Amniotic stem cell (primary cell): Measurements from ENCODE around the gene SEMA4F.
A peak's percentile ranks its signal among the peaks of the same experiment; 100 is the strongest.

Experiments
- DNase-seq: peaks from one replicate; lab custom pipeline; 2025; lab: John Stamatoyannopoulos, UW

The SEMA4F gene

DNA sequence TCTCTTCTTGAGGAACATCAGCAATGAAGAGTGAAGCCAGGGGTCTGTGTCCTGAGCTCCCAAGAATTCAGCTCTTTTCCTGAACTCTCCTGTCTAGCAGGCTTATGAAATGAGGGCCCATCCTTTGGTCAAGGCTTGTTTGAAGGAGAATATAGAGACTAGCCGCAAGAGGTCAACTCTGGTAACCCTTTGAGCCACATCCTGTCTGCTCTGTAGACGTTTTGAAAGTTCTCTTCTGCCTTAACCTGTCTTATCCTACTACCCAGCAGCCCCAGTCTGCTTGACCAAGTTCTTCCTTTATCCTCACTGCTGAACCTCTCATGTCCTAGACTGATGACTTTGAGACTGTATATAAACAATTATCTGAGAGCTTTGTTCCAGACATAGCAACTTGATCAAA lies 5.4 kb downstream of the SEMA4F start:
- no peak for DNase-seq

DNA sequence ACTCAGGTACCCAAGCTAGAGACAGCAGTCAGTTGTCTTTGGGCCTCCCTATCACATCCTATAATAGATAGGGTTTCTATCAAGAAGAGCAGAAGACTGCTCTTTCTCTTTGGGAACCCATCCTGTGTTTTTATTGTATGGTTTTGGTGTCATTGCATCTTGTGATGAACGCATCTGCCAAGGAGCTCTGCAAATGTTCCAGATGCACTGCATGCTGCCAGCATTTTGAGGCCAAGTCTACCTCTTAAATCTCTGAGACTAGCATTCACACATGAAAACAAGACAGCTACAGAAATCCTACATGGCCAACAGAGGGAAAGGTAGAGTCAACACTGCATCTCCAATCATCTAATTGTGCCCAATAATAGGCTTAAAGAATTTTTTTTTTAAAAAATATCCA lies 14.0 kb downstream of the SEMA4F start:
- DNase-seq = no peak

DNA sequence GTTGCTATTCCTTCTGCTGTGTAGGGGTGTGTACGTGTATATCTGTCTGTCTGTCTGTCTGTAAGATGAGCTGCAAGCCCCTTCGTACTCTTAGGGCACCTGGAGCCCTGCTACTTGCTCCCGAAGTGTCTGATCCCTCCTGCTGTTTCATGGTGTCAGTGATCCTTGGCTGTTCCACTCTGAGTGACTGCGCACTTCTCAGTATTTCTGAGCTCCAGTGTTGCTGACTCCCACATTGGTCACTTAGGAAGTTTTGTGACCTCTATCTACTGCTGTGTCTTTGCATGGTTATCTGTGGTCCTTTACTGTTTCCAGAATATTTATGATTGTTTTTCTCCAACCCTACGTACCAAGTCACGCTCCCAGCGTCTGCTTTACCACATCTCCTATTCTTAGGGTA lies 16.2 kb downstream of the SEMA4F start:
- no peak for DNase-seq

DNA sequence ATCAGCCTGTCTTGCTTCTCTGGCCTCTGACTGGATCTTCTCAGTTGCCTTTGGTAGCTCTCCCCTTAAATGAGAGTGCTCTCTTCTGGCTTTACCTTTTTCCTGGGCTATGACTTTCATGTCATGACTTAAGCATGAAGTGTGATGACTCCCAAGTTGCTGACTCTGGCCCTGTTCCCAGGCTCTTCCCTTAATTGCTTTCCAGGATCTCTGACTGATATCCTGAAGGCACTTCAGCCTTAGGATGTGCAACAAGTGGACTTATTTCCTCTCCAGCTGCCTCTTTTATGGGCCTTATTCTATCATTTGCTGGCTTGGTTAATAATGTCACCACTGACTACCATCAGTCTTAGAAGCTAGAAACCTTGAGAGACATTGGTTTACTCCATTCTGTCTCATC lies 17.4 kb downstream of the SEMA4F start:
- no peak for DNase-seq

DNA sequence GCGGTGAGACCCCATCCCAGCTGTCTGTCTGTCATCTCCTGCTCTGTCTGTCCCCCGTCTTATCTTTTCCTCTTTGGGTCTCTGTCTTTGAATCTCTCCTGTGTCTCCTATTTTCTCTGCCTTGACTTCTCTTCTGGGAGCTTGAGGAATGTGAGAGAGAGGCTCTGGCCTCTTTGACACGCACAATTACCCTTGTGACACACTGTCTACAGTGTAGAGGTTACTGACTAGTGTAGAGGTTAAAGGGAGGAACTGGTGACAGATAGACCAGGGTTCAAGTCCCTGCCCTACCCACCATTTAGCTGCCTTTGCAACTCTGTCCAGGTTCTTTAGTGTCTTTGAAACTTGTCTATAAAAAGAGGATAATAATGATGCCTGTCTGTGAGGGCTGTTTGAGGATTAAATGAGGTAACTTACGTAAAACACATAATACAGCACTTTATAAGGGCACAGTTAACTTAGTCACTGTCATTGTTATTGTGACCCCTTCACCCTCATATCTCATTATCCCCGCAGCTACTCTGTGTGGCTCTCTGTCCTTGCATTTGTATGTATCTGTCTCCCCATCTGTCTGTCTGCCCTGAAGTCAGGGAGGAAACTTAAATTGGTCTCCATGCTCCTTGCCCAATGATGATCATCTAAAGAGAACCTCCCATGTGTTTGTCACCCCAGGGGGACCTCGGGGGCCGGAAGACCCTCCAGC lies 19.9 kb downstream of the SEMA4F start:
- no peak for DNase-seq

DNA sequence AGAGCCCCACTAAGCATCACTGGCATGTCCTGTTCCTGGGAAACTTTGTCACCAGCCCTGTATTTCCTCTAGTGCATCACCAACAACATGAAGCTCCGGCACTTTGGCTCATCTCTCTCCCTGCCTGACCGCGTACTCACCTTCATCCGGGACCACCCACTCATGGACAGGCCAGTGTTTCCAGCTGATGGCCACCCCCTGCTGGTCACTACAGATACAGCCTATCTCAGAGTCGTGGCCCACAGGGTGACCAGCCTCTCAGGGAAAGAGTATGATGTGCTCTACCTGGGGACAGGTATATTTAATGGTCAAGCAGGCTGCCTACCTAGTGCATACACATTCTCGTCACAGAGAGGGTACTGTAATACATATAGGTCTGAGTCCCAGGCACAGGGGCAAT lies 21.0 kb downstream of the SEMA4F start:
- DNase-seq = no peak

DNA sequence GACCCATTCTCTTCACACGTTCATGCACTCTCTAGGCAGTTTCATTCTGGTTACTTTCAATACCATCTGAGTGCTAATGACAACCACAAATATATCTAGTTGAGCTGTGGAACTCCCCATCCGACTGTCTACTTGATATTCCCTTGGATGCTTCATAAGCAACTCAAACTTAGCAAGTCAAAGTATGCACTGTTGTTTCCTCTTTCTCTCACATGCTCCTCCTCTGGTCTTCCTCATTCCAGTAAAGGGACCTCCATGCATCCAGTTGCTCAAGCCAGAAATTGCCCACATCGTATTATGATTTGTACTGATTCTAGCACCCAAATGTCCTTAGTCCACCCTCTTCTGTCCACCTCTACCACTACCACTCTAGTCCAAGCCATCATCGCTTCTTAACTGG lies 22.3 kb downstream of the SEMA4F start:
- no peak for DNase-seq

DNA sequence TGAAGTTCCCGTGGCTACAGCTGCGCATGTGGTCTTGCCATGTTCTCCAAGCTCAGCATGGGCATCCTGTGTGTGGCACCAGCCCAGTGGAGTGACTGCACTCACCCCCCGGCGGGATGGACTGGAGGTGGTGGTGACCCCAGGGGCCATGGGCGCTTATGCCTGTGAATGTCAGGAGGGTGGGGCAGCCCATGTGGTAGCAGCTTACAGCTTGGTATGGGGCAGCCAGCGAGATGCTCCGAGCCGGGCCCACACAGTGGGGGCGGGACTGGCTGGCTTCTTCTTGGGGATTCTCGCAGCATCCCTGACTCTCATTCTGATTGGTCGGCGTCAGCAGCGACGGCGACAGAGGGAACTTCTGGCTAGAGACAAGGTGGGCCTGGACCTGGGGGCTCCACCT lies 25.6 kb downstream of the SEMA4F start:
- DNase-seq = no peak

DNA sequence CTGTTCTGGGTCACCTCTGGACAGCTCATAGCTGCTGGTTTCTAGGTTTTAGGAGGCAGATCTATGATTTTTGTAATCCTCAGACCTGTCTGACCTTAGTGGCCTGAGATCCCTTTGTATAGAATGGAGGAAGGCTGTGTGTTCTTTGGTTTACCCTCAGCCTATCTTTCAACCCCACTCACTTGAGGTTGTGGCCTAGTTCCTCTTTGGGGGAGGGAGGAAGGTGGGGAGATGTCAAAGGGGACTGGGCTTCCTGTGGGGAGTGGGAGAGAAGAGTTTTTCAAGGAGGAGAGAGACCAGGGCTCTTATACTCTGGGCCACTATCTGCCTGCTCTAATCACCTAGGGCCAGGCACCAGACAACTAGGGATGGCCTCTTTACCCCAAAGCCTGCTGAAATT lies 28.5 kb downstream of the SEMA4F start:
- DNase-seq = no peak

DNA sequence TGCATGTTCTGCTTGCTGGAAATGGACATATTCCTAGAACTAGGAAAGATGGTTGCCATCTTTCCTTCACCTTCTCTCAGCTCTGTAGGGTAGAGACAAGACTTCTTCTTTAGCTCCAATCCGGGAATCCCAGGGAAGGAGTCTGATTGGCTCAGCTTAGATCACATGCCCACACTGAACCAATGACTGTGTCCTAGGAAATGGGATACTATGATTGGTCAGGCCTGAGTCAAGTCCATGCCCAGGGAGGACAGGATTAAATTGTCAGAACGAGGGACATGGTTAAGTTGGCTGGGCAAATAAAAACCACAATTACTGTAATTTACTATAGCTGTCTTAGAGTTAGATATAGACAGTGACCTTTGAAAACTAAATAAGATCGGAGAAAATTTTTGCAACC lies 31.4 kb downstream of the SEMA4F start:
- no peak for DNase-seq

DNA sequence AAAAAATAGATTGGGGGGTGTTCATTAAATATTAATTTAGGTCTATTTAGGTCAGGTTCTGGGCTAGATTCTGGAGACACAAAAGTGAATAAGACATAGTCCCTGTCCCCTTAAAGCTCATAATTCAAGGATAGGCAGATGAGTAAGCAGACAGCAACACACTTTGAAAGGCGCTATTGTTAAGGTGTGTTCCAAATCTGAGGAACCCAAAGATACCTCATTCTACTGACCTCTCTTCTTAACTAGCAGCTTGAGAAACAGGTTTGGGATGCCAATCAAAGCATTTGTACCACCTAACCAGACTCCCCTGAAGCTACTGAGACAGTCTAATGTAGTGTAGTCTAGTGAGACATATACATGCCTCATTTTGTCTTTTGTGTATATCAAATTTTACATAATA lies 34.8 kb downstream of the SEMA4F start:
- no peak for DNase-seq

DNA sequence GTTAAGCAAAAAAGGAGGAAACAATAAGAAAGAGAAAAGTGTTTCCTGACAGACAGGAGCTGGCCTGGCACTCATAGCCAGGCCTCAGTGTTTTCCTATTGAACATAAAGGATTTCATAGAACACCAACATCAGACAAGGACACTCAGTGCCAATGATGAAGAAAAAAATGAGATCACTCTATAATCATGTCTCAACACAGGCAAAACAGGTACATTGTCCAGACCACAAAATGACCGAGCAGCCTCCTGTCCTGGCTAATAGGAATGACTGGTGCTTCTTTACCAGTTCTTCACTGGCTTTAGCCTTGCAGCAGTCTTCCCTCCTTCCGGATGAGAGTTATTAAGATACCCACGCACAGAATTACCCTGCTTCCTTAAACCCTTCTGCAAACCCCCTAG lies 35.6 kb downstream of the SEMA4F start:
- no peak for DNase-seq

DNA sequence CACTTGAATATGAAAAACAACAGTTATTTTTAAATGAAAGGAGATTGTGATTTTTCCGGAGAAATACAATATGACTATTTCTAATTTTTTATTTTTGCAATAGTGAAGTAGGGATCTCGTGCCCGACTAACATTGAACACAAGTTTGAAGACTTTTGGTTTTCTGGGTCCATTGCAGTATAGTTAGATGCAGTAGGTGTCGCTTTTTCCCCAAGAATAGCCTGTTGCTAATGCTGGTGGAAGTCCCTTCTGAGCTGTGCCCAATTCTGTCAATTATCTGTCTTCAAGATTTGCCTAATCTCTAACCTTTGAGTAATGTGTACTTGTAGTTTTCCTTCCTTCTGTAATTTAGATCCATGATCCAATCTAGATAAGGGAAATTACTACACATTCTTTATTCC lies 36.5 kb downstream of the SEMA4F start:
- peak; percentile 41 for DNase-seq

DNA sequence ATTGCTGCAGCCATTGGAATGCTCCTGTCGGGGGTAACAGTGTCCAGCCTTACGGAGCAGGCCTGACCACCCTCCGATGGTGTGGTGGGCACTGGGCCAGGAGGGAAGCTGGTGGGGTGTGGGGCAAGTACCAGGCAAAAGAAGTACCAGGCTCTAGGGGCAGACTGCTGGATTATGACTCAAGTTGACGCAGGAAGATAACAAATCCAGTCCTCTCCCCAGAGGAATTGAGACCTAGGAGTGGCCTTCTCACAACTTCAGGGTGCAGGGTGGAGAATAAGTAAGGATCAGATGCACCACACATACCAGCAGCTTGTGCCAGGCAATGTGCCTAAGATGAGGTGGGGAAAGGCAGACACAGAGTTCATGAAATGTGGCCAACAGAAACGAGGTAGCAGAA lies 37.9 kb downstream of the SEMA4F start:
- no peak for DNase-seq

DNA sequence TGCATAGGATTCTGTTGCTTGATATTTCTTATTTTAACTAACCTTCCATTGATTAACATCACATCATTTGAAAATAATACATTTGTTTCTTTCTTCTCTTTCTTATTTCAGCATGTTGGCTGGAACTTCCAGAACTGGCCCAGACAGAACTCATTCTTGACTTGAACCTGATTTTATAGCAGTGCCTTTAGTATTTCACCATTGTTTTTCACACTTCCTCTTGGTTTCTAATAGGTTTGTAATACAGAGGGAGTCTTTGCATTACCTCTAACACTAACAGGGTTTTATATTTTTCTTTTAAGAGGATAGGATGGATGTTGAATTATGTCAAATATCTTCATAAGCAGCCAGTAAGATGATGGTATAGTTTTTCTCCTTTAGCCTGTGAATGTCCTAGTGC lies 39.2 kb downstream of the SEMA4F start:
- no peak for DNase-seq

DNA sequence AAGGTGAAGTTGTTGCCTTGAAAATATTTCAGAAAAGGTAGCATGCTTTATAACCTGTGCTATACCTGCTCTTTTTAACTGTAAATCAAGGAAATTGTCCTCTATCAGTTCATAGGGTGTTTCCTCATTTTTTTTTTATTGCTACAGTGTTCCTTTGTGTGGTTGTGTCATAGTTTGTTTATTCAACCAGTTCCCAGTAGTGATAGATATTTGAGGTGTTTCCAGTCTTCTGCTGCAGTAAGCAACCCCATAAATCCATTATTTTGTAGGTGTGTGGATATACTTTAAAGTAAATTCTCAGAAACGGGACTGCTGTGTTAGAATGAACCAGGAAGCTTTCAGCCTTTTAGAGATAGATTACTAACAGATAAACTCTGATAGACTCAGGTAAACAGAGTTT lies 39.6 kb downstream of the SEMA4F start:
- no peak for DNase-seq

DNA sequence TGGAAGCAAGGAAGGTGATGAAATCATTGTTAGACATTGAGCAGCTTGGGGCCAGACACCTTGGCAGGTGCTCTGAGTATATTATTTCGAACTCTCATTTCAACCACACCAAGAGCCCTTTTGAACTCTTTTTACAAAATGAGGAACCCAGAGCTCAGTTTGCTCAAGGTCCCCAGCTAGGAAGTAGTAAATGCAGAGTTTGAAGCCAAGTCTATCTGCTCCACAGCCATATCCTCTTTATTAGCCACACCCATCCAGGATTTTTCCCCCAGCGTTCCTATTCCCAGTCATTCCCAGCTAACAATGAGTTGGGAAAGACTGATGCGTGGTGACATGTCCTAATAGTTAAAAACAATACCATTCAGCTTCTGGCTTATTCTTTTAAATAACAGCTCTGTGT lies 40.2 kb downstream of the SEMA4F start:
- DNase-seq = no peak

DNA sequence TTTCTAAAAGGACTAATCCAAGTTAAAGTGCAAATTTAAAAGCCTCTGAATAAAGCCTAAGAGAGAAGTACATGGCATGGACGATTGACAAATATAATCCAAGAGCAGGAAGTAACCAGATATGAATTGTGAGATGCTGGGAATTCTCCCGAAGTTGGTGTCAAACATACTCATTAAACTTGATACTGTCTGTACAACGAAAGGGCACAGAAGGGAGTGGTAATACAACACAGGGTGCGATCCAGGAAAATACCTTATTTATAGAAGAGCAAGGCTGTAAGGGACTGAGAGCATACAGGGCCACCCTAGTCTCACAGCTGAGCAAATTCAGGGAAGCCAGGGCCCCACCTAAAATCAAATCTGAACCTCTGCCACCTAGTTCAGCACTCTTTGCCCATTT lies 41.6 kb downstream of the SEMA4F start:
- no peak for DNase-seq

DNA sequence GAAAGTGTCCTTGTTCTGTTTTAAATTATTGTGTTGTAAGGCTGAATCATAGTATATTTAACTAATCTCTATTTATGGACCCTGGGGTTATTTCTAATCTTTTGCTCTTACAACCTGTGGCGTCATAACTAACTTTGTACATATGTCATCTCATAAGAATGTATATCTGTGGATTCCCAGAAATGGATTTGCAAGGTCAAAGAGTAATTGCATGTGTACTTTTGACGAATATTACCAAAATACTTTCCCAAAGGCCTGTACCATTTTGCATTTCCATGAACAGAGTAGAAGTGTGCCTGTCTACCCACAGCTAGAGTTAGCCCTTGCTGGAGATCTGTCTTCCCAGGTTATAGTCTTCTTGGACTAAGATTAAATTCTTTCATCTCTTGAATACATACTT lies 42.8 kb downstream of the SEMA4F start:
- peak; percentile 41 for DNase-seq

DNA sequence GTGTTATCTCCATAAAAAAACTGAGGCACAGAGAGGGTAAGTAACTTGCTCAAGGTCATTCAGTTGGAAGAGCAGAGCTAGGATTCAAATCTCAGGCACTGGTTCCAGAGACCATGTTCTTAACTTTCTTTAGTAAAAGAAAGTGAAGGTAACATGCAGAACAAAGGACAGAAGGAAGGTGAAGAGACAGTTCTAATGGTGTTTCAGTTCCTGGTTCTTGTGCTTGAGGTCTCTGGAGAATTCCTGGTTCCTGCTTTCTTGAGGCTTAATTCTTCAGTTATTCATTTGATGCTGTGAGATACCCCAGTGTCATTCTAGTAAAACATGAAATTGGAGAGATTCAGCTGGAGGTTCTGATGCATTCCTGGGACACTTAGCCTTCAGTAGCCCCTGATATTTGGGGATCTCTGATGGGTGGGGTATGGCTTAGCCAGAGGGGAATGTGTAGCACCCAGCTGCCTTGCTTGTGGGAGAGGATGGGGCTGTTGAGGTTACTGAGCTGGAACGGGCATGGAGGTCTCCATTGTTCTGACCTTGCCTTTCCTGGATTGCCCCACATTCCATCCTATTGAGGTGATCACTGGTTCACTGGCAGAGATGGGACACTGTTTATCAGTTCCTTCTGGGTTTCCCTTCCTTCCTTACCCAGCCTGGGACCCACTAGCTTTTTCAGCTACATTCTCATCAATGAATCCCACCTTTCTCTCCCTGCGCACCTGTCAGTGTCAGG lies 46.8 kb downstream of the SEMA4F start:
- DNase-seq = no peak

DNA sequence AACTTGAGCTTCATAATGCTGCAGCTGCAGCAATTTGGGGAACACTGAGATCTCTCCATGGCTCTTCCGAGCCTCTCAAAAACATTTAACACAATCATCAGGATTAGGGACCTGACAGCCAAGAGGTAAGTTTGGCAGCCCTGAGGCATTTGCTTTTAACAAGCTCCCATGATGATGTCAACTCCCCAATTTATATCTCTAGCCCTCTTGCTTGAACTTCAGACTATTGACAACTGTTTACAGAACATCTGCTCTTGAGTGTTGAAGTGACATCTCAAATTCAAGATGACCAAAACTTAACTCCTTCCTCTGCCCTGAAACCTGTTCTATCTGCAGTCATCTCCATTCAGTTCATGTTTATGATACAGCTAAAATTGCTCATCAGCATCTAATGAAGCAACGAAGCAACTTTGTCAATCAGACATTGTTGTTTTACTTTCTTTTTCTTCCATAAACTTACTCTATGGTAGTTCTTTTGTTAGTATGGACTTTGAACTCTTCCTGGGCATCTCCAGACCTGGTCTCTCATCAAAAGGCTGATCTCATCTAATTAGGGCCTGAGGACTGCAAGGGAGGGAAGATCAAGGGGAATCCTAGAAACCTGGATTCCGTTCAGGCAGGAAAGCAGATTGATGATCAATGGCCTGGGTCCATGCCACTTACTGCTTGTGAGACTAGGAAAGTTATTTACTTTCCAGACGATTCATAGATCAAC lies 48.1 kb downstream of the SEMA4F start:
- no peak for DNase-seq

DNA sequence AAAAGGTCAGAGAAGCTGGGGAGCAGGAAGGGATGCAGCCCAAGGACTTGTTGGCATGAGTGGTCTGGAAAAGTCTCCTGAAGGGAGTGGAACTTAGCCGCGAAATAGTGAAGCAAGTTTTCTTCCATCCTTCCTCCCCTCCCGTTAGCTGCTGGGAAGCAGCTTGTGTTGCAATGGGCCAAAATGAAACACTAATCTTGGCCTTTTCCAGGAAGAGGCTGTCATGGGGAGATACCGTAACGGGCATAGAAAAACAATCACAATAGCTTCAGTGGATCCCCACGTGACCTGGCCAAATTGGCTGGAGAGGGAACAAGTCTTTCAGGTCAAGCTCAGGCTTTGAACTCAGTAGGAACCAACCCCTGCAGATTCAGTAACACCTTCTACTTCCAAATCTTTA lies 49.3 kb downstream of the SEMA4F start:
- DNase-seq = no peak

DNA sequence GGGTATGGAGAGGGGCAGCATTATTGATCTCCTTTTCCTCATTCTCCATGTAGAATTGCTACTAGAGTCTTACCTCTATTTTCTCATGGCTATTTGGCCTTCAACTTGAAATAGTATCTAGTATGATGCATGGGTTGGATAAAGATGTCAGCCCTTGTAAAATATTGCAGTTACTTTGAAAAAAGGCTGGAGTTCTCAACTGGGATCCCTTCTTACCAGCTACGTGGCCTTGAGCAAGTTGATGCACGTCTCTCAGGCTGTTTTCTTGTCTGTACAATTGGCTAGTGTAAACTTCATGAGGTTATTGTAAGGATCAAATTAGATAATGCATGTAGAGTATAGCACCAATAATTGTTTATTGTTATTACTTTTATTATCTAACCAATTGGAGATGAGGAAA lies 50.2 kb downstream of the SEMA4F start:
- DNase-seq = no peak
